GM23248 (cell line): ENCODE measurements around the gene DLX3. TPM values are rescaled to one million over a fixed set of nuclear protein-coding genes. Genes with fewer than 3 reads are reported as not detected.

Experiments
- DNase-seq: peaks from one replicate; pipeline ENCODE4 v3.0.0-alpha.2; 2015
- H2AFZ ChIP-seq: fragments of 200-600 bp; sonication (generic); 2 replicates; pipeline ENCODE4 v1.6.1; 2016; ENCODE audit warnings: antibody characterized with exemption
- H3F3A ChIP-seq: fragments of 200-600 bp; sonication (generic); 2 replicates; pipeline ENCODE4 v1.6.1; 2016; ENCODE audit warnings: mild to moderate bottlenecking, antibody characterized with exemption, mixed run types; ENCODE audit not compliant: insufficient read depth
- H3K27ac ChIP-seq: fragments of 200-600 bp; sonication (generic); 2 replicates; pipeline ENCODE4 v1.5.1; 2016; ENCODE audit warnings: mild to moderate bottlenecking
- H3K27me3 ChIP-seq: fragments of 200-600 bp; sonication (generic); replicated peaks from 2 replicates; pipeline ENCODE4 v1.6.1; 2016; ENCODE audit warnings: mild to moderate bottlenecking; ENCODE audit not compliant: insufficient read depth
- H3K36me3 ChIP-seq: fragments of 200-600 bp; sonication (generic); 2 replicates; pipeline ENCODE4 v1.6.1; 2016; ENCODE audit warnings: low read depth, mild to moderate bottlenecking
- H3K4me1 ChIP-seq: fragments of 200-600 bp; sonication (generic); 2 replicates; pipeline ENCODE4 v1.6.1; 2016; ENCODE audit warnings: mild to moderate bottlenecking; ENCODE audit not compliant: insufficient read depth
- H3K4me2 ChIP-seq: fragments of 200-600 bp; sonication (generic); one replicate; pipeline ENCODE4 v1.6.1; 2016; ENCODE audit warnings: mild to moderate bottlenecking; ENCODE audit not compliant: unreplicated experiment
- H3K4me3 ChIP-seq: fragments of 200-600 bp; sonication (generic); 2 replicates; pipeline ENCODE4 v1.5.1; 2016; ENCODE audit warnings: mild to moderate bottlenecking
- H3K79me2 ChIP-seq: fragments of 200-600 bp; sonication (generic); 2 replicates; pipeline ENCODE4 v1.6.1; 2016; ENCODE audit warnings: mild to moderate bottlenecking; ENCODE audit not compliant: insufficient read depth
- H3K9ac ChIP-seq: fragments of 200-600 bp; sonication (generic); 2 replicates; pipeline ENCODE4 v1.6.1; 2016; ENCODE audit warnings: mild to moderate bottlenecking
- H3K9me2 ChIP-seq: fragments of 200-600 bp; sonication (generic); 2 replicates; pipeline ENCODE4 v1.6.1; 2016; ENCODE audit warnings: mixed run types, mild to moderate bottlenecking, moderate library complexity; ENCODE audit not compliant: insufficient read depth
- H3K9me3 ChIP-seq: fragments of 200-600 bp; sonication (generic); one replicate; pipeline ENCODE4 v1.6.1; 2017; ENCODE audit warnings: low read depth
- H4K20me1 ChIP-seq: fragments of 200-600 bp; sonication (generic); 2 replicates; pipeline ENCODE4 v1.6.0; 2016; ENCODE audit not compliant: insufficient read depth
- EZH2 ChIP-seq: fragments of 200-600 bp; sonication (generic); IDR thresholded peaks from 2 replicates; pipeline ENCODE4 v1.6.1; 2018; ENCODE audit warnings: antibody characterized with exemption, mild to moderate bottlenecking; ENCODE audit not compliant: insufficient read depth, poor library complexity, severe bottlenecking
- EZH2phosphoT487 ChIP-seq: fragments of 200-600 bp; sonication (generic); IDR thresholded peaks from 2 replicates; pipeline ENCODE4 v1.6.1; 2018; ENCODE audit warnings: antibody characterized with exemption, moderate library complexity, mild to moderate bottlenecking, low read depth; ENCODE audit not compliant: insufficient read depth
- WGBS, 2 experiments: methylation state at CpG; one replicate each; pipeline ENCODE4 v1.1.6; 2015 to 2017; ENCODE audit warnings: low lambda C conversion rate in 2 of 2, low coverage in 1 of 2; ENCODE audit errors: missing lambda C conversion rate in 2 of 2; 5-methylcytosine and 5-hydroxymethylcytosine counted together
- in situ Hi-C: fragments of 300-500 bp; cut with MboI; formaldehyde crosslinking; loops from 2 replicates; pipeline ENCODE4 v1.15.0; 2020
- polyA plus RNA-seq: library from polyadenylated mRNA; unstranded; fragments of >200 nt; fragmentation: Nextera tagmentation; extraction: Ambion mirVana; gene quantifications from 2 replicates; pipeline ENCODE4 v1.2.1, GENCODE V29; 2016
- total RNA-seq: library from RNA; depleted of rRNA; stranded (reverse); fragments of >200 nt; shearing (Covaris generic); gene quantifications from 2 replicates; pipeline ENCODE4 v1.2.3, GENCODE V29; 2014

The DLX3 gene
- total and polyA plus RNA-seq, 2 experiments from 2014 or later = 0.43 to 1.0 TPM

DNA sequence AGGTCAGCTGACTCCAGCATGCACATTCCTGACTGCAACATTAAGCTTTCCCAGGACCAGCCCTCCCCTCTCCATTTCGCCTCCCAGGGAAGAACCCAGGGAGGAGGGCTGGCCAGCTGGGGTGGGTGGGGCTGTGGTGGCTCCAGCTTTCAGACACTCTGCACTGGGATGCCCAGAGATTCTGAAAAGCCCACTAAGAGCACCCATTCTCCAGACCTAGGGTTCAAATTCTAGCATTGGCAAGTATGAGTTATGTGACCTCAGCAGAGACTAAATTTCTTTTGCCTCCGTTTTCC, 7.8 kb downstream of the DLX3 start:
- Histone ChIP-seq H3K27ac (no peak overlapping the region), H3K27me3 (no peaks in the 10 kb centered on the region), H3K4me3 (no peak overlapping the region), H3K4me1 (peaks cover 11% of the 10 kb centered on the region; the same call in 1 of the 2 replicates), H3K9ac (no peak overlapping the region), H2AFZ (no peak overlapping the region), H4K20me1 (no peaks in the 10 kb centered on the region), H3K79me2 (no peaks in the 10 kb centered on the region), H3K36me3 (no peaks in the 10 kb centered on the region), H3F3A (0 out of 2 replicates have a peak, but pooled peaks cover 3% of the 10 kb centered on the region), H3K4me2 (no peak overlapping the region), H3K9me2 (no peaks in the 10 kb centered on the region), H3K9me3 (no peaks in the 10 kb centered on the region)
- in situ Hi-C loops = loop anchor here (25.0 kb wide), 1 partner anchor 425 kb away; no protein-coding TSS in a partner anchor
- WGBS, 2 experiments = 18 to 30% methylated on average over 2 of the region's 2 CpGs
- TF ChIP-seq EZH2phosphoT487 (no peak), EZH2 (no peak)
- no peak for DNase-seq

DNA sequence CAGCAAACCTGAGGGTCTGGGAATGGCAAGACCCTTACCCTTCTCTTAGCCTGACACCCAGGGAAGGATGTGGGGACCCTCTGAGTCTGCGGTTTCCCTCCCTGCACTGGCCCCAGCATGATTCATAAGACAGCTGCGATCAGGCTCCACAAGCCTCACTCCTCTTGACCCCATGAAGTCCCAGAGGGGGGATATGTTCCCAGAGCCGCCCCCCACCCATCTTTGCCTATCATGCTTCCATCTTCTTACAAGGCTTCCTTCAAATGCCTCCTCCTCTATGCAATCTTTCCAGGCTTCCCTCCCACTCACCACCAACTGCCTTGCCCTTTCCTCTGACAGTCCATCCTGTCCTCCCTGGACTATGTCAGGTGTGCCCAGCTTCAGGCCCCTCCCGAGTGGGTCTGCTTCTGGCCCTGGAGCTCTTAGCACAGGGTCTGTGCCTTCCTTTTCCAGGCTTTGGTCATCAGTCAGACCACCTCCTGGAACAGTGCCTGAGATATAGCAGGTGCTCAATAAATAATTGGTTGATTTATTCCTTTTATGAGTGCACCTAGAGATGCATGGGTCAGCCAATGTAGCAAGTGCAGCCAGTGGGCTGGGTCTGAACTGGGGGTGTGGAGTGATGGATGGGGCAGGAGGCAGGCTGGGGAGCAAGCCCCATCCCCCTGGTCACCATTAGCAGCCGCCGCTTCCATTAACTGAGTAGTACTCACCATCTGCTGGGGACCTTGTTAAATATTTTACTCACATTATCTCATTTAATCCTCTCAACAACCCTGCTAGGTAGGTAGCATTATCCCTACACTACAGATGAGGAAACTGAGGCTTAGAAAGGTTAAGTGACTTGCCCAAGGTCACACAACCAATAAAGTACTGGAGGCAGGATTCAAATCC, 8.4 kb downstream of the DLX3 start:
- Histone ChIP-seq H4K20me1 (no peaks in the 10 kb centered on the region), H3K9me3 (no peaks in the 10 kb centered on the region), H3K27me3 (no peaks in the 10 kb centered on the region), H3K9ac (no peak overlapping the region), H3K4me1 (peaks cover 11% of the 10 kb centered on the region; the same call in 1 of the 2 replicates), H3F3A (0 out of 2 replicates have a peak, but pooled peaks cover 3% of the 10 kb centered on the region), H3K4me3 (no peak overlapping the region), H3K27ac (no peak overlapping the region), H3K4me2 (no peak overlapping the region), H3K9me2 (no peaks in the 10 kb centered on the region), H3K36me3 (no peaks in the 10 kb centered on the region), H3K79me2 (no peaks in the 10 kb centered on the region), H2AFZ (no peak overlapping the region)
- 55 to 60% methylated on average over 6 of the region's 6 CpGs for WGBS, 2 experiments
- DNase-seq = no peak
- in situ Hi-C loops = loop anchor here (25.0 kb wide), 1 partner anchor 424 kb away; no protein-coding TSS in a partner anchor
- TF ChIP-seq EZH2phosphoT487 = no peak
- TF ChIP-seq EZH2 = no peak

DNA sequence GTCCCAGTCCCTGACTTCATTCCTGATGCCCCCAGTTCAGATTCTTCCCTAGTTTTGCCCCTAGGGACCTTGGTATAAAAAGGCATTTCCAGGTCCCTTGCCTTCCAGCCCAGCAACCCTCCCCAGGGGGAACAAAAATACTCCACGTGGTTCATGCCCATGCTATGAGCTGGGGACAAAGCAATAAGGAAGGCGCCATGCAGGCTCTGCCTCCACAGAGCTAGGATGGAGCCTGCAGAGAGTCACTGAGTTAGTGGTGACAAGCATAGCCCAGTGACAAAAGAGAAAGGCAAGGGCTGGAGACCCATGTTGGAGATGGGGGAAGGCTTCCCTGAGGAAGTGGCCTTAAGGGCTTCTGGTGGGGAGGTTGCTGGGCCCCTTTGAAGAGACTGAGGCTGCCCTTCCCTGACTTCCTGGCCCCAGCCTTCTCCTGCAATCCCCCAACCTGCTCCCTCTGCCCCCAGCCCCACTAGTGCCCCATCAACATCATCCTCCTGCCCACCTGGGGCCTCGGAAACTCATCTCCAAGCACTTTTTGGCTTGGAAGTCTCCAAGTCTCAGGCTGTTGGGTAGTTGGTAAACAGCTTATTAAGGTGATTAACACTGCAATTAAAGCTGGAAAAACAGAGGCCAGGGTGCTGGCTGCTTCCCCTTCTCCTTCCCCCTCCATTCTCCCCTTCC, 9.6 kb downstream of the DLX3 start:
- Histone ChIP-seq H2AFZ (no peak overlapping the region), H3K9me2 (no peaks in the 10 kb centered on the region), H4K20me1 (no peaks in the 10 kb centered on the region), H3K27me3 (no peaks in the 10 kb centered on the region), H3K27ac (no peak overlapping the region), H3K79me2 (no peaks in the 10 kb centered on the region), H3K36me3 (no peaks in the 10 kb centered on the region), H3F3A (0 out of 2 replicates have a peak, but pooled peaks cover 3% of the 10 kb centered on the region), H3K4me3 (no peak overlapping the region), H3K4me2 (no peak overlapping the region), H3K9ac (no peak overlapping the region), H3K4me1 (peaks cover 11% of the 10 kb centered on the region; the same call in 1 of the 2 replicates), H3K9me3 (no peaks in the 10 kb centered on the region)
- in situ Hi-C loops = loop anchor here (25.0 kb wide), 1 partner anchor 423 kb away; no protein-coding TSS in a partner anchor
- WGBS, 2 experiments = 77 to 87% methylated on average over 3 of the region's 3 CpGs
- DNase-seq = no peak
- TF ChIP-seq EZH2phosphoT487 = no peak
- TF ChIP-seq EZH2 = no peak

DNA sequence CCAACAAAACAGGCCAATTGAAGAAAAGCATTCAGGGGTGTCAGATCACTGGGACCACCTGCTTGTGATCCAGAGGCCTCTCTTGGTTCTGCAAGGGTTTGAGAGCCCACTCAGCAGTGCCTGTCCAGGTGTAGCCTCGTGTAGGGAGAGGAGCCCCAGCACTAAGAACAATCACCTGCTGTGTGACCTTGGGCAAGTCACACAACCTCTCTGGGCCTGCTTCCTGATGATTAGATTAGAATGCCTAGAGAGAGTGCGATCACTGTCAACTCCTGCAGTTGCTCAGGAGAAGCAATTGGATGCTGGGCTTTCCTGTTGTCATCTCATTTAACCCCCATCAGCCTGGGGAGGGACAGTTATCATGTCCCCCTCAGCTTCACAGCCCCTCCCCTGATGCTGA, 10.2 kb downstream of the DLX3 start:
- no peaks in the 10 kb centered on the region for H3K9me2 ChIP-seq
- 51 to 61% methylated on average over 2 of the region's 2 CpGs for WGBS, 2 experiments
- no peaks in the 10 kb centered on the region for H4K20me1 ChIP-seq
- no peak for DNase-seq
- H3K27ac ChIP-seq = no peak overlapping the region
- 0 out of 2 replicates have a peak, but pooled peaks cover 3% of the 10 kb centered on the region for H3F3A ChIP-seq
- no peaks in the 10 kb centered on the region for H3K36me3 ChIP-seq
- no peak overlapping the region for H2AFZ ChIP-seq
- H3K79me2 ChIP-seq = no peaks in the 10 kb centered on the region
- no peak overlapping the region for H3K4me2 ChIP-seq
- H3K4me1 ChIP-seq = peaks cover 11% of the 10 kb centered on the region; the same call in 1 of the 2 replicates
- H3K27me3 ChIP-seq = no peaks in the 10 kb centered on the region
- H3K9ac ChIP-seq = no peak overlapping the region
- in situ Hi-C loops = loop anchor here (25.0 kb wide), 1 partner anchor 422 kb away; no protein-coding TSS in a partner anchor
- TF ChIP-seq EZH2 (no peak), EZH2phosphoT487 (no peak)
- no peak overlapping the region for H3K4me3 ChIP-seq
- H3K9me3 ChIP-seq = no peaks in the 10 kb centered on the region
